ENCODE measurements around the gene UBE2C.

UBE2C gene

DNA sequence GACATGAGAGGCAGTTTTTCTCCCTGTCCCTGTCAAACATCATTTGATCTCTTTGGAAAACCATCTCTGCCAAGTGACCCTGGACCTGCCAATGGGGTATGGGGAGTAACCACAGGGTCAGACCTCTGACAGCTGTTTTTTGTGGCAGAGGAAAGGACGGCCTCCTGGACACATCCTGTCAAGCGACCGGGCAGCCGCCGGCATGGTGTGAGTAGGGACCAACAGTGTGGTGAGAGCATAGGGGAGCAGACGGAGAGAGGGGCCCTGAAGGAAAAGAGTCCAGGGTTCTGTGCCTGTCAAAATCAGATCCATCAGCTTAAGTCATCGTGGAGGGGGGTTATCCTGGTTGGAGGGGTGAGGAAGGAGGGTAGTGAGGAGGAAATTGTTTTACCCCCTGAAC is 10.6 kb upstream of the UBE2C start:
- TF ChIP-seq EZH2phosphoT487 (IDR thresholded peaks at IDR 0.05; ENCODE audit: borderline replicate concordance, low read length) = no peak
- TF ChIP-seq, protein P1, sequence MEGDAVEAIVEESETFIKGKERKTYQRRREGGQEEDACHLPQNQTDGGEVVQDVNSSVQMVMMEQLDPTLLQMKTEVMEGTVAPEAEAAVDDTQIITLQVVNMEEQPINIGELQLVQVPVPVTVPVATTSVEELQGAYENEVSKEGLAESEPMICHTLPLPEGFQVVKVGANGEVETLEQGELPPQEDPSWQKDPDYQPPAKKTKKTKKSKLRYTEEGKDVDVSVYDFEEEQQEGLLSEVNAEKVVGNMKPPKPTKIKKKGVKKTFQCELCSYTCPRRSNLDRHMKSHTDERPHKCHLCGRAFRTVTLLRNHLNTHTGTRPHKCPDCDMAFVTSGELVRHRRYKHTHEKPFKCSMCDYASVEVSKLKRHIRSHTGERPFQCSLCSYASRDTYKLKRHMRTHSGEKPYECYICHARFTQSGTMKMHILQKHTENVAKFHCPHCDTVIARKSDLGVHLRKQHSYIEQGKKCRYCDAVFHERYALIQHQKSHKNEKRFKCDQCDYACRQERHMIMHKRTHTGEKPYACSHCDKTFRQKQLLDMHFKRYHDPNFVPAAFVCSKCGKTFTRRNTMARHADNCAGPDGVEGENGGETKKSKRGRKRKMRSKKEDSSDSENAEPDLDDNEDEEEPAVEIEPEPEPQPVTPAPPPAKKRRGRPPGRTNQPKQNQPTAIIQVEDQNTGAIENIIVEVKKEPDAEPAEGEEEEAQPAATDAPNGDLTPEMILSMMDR (IDR thresholded peaks at IDR 0.05; ENCODE audit: low read depth, low read length, poor library complexity, severe bottlenecking) = no peak
- Histone ChIP-seq H3K4me3 (ENCODE audit: low read length) (no peak overlapping the region), H3K9me3 (ENCODE audit: control insufficient read depth, insufficient read depth, low read length) (no peaks in the 10 kb centered on the region), H3K27me3 (ENCODE audit: control insufficient read depth, low read length) (no peaks in the 10 kb centered on the region), H4K20me1 (ENCODE audit: control insufficient read depth, insufficient read depth, low read depth, low read length) (no peaks in the 10 kb centered on the region), H3K4me2 (ENCODE audit: low read length) (no peak overlapping the region), H3K79me2 (ENCODE audit: control insufficient read depth, low read length) (no peaks in the 10 kb centered on the region), H3K4me1 (ENCODE audit: control insufficient read depth, low read length) (peaks cover 4% of the 10 kb centered on the region), H3K9me2 (replicated peaks; ENCODE audit: control insufficient read depth, low read length) (no peaks in the 10 kb centered on the region), H3K36me3 (ENCODE audit: control insufficient read depth, low read length) (peaks cover 60% of the 10 kb centered on the region), H3K27ac (ENCODE audit: low read depth, low read length) (no peak overlapping the region), H3F3A (ENCODE audit: control insufficient read depth, insufficient read depth) (peaks cover 6% of the 10 kb centered on the region)

DNA sequence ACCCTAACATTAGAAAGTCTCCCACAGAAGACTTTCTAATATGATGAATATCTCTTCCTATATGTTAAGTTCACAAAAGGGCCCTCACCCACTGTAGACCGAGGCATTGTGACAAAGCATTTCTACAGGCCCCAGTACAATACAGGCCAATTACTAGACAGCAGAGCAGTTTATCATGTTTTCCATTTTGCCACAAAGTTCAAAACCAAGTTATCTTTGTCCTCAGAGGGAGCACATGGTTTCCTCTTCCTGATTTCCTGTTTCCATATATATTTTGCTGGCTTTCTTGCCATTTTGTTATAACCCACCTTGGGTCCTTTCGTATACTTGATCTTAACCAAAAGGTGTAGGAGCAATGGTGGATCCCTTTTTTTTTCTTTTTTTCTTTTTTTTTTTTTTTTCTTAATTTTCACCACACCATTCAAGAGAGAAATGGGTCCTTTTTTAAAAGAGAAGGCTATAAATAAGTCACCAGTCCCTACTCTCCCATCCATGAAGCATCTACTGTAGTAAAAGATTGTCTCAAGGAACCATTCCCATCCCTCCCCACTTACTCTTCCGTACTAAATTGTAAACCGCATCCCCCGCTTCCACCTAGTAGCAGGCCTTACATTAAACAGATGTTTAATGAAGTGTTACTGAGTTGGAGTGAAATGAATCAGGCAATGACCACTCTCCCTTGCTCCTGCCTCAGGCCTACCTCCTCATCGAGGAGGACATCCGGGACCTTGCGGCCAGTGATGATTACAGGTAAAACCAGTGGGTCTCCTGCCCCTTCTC is 2.1 kb upstream of the UBE2C start:
- Histone ChIP-seq H4K20me1 (ENCODE audit: control insufficient read depth, insufficient read depth, low read depth, low read length) (no peaks in the 10 kb centered on the region), H3K27ac (ENCODE audit: low read depth, low read length) (no peak overlapping the region), H3K79me2 (ENCODE audit: control insufficient read depth, low read length) (peaks cover 22% of the 10 kb centered on the region), H3K36me3 (ENCODE audit: control insufficient read depth, low read length) (peaks cover 73% of the 10 kb centered on the region), H3K4me1 (ENCODE audit: control insufficient read depth, low read length) (peaks cover 13% of the 10 kb centered on the region), H3K9me2 (replicated peaks; ENCODE audit: control insufficient read depth, low read length) (no peaks in the 10 kb centered on the region), H3K27me3 (ENCODE audit: control insufficient read depth, low read length) (no peaks in the 10 kb centered on the region), H3F3A (ENCODE audit: control insufficient read depth, insufficient read depth) (peaks cover 3% of the 10 kb centered on the region), H3K9me3 (ENCODE audit: control insufficient read depth, insufficient read depth, low read length) (no peaks in the 10 kb centered on the region), H3K4me2 (ENCODE audit: low read length) (no peak overlapping the region), H3K4me3 (ENCODE audit: low read length) (no peak overlapping the region)
- no peak for TF ChIP-seq EZH2phosphoT487 (IDR thresholded peaks at IDR 0.05; ENCODE audit: borderline replicate concordance, low read length)

- H3K9me2 ChIP-seq (replicated peaks; ENCODE audit: control insufficient read depth, low read length) = no peaks in the 10 kb centered on the region
- H3K27ac ChIP-seq (ENCODE audit: low read depth, low read length) = peak overlapping the region; percentile 78
- TF ChIP-seq, protein P1 (IDR thresholded peaks at IDR 0.05; ENCODE audit: low read depth, low read length, poor library complexity, severe bottlenecking) = no peak
- TF ChIP-seq EZH2phosphoT487 (IDR thresholded peaks at IDR 0.05; ENCODE audit: borderline replicate concordance, low read length) = no peak
- H3K4me3 ChIP-seq (ENCODE audit: low read length) = peak overlapping the region; percentile 95
- H3K4me2 ChIP-seq (ENCODE audit: low read length) = peak overlapping the region; percentile 67
- peaks cover 22% of the 10 kb centered on the region for H3K79me2 ChIP-seq (ENCODE audit: control insufficient read depth, low read length)
- peaks cover 88% of the 10 kb centered on the region for H3K36me3 ChIP-seq (ENCODE audit: control insufficient read depth, low read length)
- peaks cover 3% of the 10 kb centered on the region; the same call in 1 of the 2 replicates for H4K20me1 ChIP-seq (ENCODE audit: control insufficient read depth, insufficient read depth, low read depth, low read length)
- no peaks in the 10 kb centered on the region for H3K9me3 ChIP-seq (ENCODE audit: control insufficient read depth, insufficient read depth, low read length)
- peaks cover 13% of the 10 kb centered on the region for H3K4me1 ChIP-seq (ENCODE audit: control insufficient read depth, low read length)
- no peaks in the 10 kb centered on the region for H3K27me3 ChIP-seq (ENCODE audit: control insufficient read depth, low read length)
- peaks cover 28% of the 10 kb centered on the region for H3F3A ChIP-seq (ENCODE audit: control insufficient read depth, insufficient read depth)
Observed at GRCh38 chr20:45813006-45813340, 529 bp downstream of the UBE2C start.

GRCh38 chr20:45813489-45813888 is 1.0 kb downstream of the UBE2C start:
- peak overlapping the region; percentile 95 for H3K4me3 ChIP-seq (ENCODE audit: low read length)
- no peaks in the 10 kb centered on the region for H3K9me2 ChIP-seq (replicated peaks; ENCODE audit: control insufficient read depth, low read length)
- H3K27me3 ChIP-seq (ENCODE audit: control insufficient read depth, low read length) = no peaks in the 10 kb centered on the region
- H3K79me2 ChIP-seq (ENCODE audit: control insufficient read depth, low read length) = peaks cover 22% of the 10 kb centered on the region
- TF ChIP-seq, protein P1 (IDR thresholded peaks at IDR 0.05; ENCODE audit: low read depth, low read length, poor library complexity, severe bottlenecking) = no peak
- TF ChIP-seq EZH2phosphoT487 (IDR thresholded peaks at IDR 0.05; ENCODE audit: borderline replicate concordance, low read length) = no peak
- peaks cover 86% of the 10 kb centered on the region for H3K36me3 ChIP-seq (ENCODE audit: control insufficient read depth, low read length)
- H3K4me1 ChIP-seq (ENCODE audit: control insufficient read depth, low read length) = peaks cover 13% of the 10 kb centered on the region
- peak overlapping the region; percentile 78 for H3K27ac ChIP-seq (ENCODE audit: low read depth, low read length)
- H3F3A ChIP-seq (ENCODE audit: control insufficient read depth, insufficient read depth) = peaks cover 33% of the 10 kb centered on the region
- no peaks in the 10 kb centered on the region for H3K9me3 ChIP-seq (ENCODE audit: control insufficient read depth, insufficient read depth, low read length)
- H4K20me1 ChIP-seq (ENCODE audit: control insufficient read depth, insufficient read depth, low read depth, low read length) = peaks cover 3% of the 10 kb centered on the region; the same call in 1 of the 2 replicates
- H3K4me2 ChIP-seq (ENCODE audit: low read length) = peak overlapping the region; percentile 67

Measured in DOHH2 (cell line).